Spleen (tissue), 7 donors: ENCODE data around the gene TFAP2C.

Experiments used
- POLR2A ChIP-seq, 3 donors: fragments of 450-650 bp; IDR thresholded peaks; one replicate each; pipeline ENCODE4 v1.5.1; 2017; ENCODE audit warnings: antibody characterized with exemption in 3 of 3, mild to moderate bottlenecking in 1 of 3
- POLR2AphosphoS5 ChIP-seq, 3 donors: sonication (generic); formaldehyde crosslinking; IDR thresholded peaks; one replicate each; pipeline ENCODE4 v1.5.1; 2017; ENCODE audit warnings: antibody characterized with exemption in 3 of 3
- TF ChIP-seq, protein P1 (sequence below), 11 experiments: fragments of 200-600 bp in 7 of 11; fragments of 450-650 bp in 4 of 11; sonication (generic) in 4 of 11; IDR thresholded peaks in 8 of 11; conservative IDR thresholded peaks in 3 of 11; 1 replicate in 7 of 11; 2 replicates in 4 of 11; pipeline versions ENCODE4 v1.4.0 to v1.8.0; 2016 to 2021; ENCODE audit warnings: antibody characterized with exemption in 11 of 11, inconsistent platforms in 4 of 11, mild to moderate bottlenecking in 1 of 11
- donor health status: DM: no; HTN: no; CAD: no; lungs with moderate emphysema.
- donor health status: DM: no; HTN: no; CAD: no.
- donor health status: DM: no; HTN: no; CAD: no.

DNA sequence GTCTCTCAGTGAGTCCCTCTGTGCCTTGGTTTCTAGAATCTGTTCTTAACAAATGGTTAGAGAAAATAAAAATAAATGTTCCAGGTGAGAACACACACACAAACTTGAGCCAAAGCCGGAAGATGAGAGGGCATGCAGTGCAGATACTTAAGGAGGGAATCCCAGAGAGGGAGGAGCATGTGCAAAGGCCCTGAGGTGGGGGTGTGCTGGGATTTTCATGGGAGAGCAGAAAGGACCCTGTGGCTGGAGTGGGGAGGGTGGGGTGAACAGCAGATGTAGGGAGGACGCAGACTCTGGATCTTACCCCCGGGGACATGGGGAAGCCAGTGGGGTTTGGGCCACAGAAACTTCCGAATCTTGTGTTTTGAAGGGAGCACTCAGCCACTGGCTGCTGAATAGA lies 17.5 kb downstream of the TFAP2C start:
- TF ChIP-seq POLR2A (IDR thresholded peaks at IDR 0.05) (no peak), POLR2AphosphoS5 (IDR thresholded peaks at IDR 0.05) (no peak)
- TF ChIP-seq, protein P1, sequence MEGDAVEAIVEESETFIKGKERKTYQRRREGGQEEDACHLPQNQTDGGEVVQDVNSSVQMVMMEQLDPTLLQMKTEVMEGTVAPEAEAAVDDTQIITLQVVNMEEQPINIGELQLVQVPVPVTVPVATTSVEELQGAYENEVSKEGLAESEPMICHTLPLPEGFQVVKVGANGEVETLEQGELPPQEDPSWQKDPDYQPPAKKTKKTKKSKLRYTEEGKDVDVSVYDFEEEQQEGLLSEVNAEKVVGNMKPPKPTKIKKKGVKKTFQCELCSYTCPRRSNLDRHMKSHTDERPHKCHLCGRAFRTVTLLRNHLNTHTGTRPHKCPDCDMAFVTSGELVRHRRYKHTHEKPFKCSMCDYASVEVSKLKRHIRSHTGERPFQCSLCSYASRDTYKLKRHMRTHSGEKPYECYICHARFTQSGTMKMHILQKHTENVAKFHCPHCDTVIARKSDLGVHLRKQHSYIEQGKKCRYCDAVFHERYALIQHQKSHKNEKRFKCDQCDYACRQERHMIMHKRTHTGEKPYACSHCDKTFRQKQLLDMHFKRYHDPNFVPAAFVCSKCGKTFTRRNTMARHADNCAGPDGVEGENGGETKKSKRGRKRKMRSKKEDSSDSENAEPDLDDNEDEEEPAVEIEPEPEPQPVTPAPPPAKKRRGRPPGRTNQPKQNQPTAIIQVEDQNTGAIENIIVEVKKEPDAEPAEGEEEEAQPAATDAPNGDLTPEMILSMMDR (IDR thresholded peaks at IDR 0.05 in 8 of 11, conservative IDR thresholded peaks at IDR 0.05 in 3 of 11): no peak
